Duodenal mucosa (tissue), 2 donors: ENCODE measurements around the gene ZGPAT.

Experiments used
- H3K27ac ChIP-seq: one replicate; pipeline ENCODE4 v1.7.0; 2013; ENCODE audit warnings: low read depth, low read length
- H3K27me3 ChIP-seq, 2 donors: one replicate each; pipeline ENCODE4 v1.7.0; 2013; ENCODE audit warnings: low read length in 2 of 2, control low read depth in 1 of 2; ENCODE audit not compliant: insufficient read depth in 2 of 2, control insufficient read depth in 1 of 2
- H3K36me3 ChIP-seq, 2 donors: one replicate each; pipeline ENCODE4 v1.7.0; 2013; ENCODE audit warnings: low read length in 2 of 2, control low read depth in 1 of 2; ENCODE audit not compliant: insufficient read depth in 2 of 2, control insufficient read depth in 1 of 2
- H3K4me1 ChIP-seq, 2 donors: one replicate each; pipeline ENCODE4 v1.7.0; 2013; ENCODE audit warnings: low read length in 2 of 2, control low read depth in 1 of 2; ENCODE audit not compliant: insufficient read depth in 2 of 2, control insufficient read depth in 1 of 2
- H3K4me3 ChIP-seq, 2 donors: one replicate each; pipeline ENCODE4 v1.7.0; 2013; ENCODE audit warnings: low read length in 2 of 2, low read depth in 1 of 2
- H3K9ac ChIP-seq, 2 donors: one replicate each; pipeline ENCODE4 v1.7.0; 2013; ENCODE audit warnings: low read length in 2 of 2, low read depth in 1 of 2
- H3K9me3 ChIP-seq, 2 donors: one replicate each; pipeline ENCODE4 v1.7.0; 2013; ENCODE audit warnings: low read length in 2 of 2, control low read depth in 1 of 2; ENCODE audit not compliant: control insufficient read depth in 1 of 2

ZGPAT gene

DNA sequence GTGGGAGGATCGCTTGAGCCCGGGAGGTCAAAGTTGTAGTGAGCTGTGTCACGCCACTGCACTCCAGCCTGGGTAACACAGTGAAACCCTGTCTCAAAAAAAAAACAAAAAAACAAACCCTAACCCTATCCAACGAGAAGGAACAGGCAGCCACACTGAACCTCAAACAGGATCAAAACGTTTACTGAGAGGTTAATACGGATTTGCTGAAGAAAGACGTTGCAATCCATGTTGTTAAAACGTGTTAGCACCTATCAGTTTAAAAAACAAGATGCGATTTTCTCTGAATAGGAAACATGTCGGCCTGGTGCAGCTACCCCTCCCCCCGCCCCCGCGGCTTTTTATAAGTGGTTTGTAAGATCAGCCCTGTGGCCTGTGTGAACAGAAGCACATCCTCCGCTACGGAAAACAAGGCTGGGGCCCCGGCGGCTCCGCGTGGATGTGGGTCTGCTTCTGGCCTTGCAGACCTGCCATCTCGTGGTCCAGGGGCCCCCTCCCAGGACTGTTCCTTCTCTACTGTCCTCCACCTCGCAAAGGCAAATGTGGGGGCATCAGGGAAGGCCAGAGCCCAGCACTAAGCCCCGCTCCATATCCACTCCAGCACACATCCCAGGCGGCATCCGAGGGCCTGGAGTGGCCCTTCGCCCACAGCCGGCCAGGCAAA lies 43.1 kb downstream of the ZGPAT start:
- Histone ChIP-seq H3K36me3 (no peaks in the 10 kb centered on the region), H3K4me3 (no peak overlapping the region), H3K9ac (no peak overlapping the region), H3K27me3 (no peaks in the 10 kb centered on the region), H3K4me1 (no peaks in the 10 kb centered on the region), H3K9me3 (no peaks in the 10 kb centered on the region), H3K27ac (no peak overlapping the region)

DNA sequence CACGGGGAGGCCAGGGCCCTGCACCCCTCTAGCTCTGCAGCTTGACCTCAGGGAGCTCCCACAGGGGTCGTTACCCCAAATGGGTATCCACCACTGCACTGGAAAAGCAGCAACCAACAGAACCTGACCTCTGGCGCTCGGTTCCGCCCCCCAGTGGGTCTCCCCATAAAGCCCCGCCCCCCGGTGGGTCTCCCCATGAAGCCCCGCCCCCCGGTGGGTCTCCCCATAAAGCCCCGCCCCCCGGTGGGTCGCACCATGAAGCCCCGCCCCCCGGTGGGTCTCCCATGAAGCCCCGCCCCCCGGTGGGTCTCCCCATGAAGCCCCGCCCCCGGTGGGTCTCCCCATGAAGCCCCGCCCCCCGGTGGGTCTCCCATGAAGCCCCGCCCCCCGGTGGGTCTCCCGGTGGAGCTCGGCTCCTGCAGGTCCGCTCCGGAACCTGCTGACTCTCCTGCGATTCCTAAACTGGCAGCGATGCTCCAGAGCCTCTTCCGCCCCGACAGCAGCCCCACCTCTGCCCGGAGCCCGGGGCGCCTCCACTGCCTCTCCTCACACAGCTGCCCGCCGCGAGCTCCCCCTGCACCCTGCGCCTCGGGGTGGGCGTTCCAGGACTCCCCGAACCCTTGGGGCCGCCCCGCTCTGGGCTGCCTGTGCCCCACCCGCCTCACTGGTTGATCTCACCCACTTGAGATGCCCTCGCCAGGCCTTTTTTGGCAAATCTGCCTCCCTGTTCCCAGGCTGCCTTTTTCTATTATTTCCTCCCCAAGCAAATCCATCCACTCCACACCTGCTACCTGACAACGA lies 43.8 kb downstream of the ZGPAT start:
- no peak overlapping the region for H3K27ac ChIP-seq
- H3K4me3 ChIP-seq, result no peak overlapping the region
- H3K27me3 ChIP-seq, result no peaks in the 10 kb centered on the region
- peaks cover 0 to under 1% of the 10 kb centered on the region in 2 donors for H3K36me3 ChIP-seq
- H3K9ac ChIP-seq, result no peak overlapping the region
- H3K4me1 ChIP-seq, result no peaks in the 10 kb centered on the region
- no peaks in the 10 kb centered on the region for H3K9me3 ChIP-seq

- H3K27ac ChIP-seq, result no peak overlapping the region
- H3K4me3 ChIP-seq, result no peak overlapping the region
- H3K27me3 ChIP-seq, result no peaks in the 10 kb centered on the region
- no peak overlapping the region for H3K9ac ChIP-seq
- H3K4me1 ChIP-seq, result no peaks in the 10 kb centered on the region
- no peaks in the 10 kb centered on the region for H3K9me3 ChIP-seq
- peaks cover 0 to 2% of the 10 kb centered on the region in 2 donors for H3K36me3 ChIP-seq
Observed at GRCh38 chr20:63752411-63753101, 44.7 kb downstream of the ZGPAT start.

- Histone ChIP-seq H3K36me3 (peaks cover 0 to 2% of the 10 kb centered on the region in 2 donors), H3K4me1 (no peaks in the 10 kb centered on the region), H3K9ac (no peak overlapping the region), H3K27ac (no peak overlapping the region), H3K9me3 (no peaks in the 10 kb centered on the region), H3K27me3 (no peaks in the 10 kb centered on the region), H3K4me3 (no peak overlapping the region)
Observed at GRCh38 chr20:63753381-63753780, 45.5 kb downstream of the ZGPAT start.

DNA sequence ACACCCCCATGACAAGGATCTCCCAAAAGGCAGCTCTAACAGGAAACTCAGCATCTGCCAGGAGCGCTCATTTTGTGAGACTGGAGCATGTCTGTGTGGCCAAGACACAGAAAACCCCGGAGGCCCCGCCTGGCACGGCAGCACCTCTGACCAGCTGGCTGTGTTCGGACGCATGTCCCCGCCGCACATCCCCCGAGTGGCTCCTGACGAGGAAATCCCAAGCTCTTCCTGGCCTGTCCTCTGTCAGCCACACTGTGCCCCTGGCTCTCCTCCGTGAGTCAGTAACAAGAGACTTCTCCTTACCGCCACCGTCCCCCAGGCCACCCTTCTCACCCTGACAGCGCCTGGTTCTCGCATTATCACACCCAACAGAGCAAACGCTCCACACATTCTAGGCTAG lies 46.2 kb downstream of the ZGPAT start:
- Histone ChIP-seq H3K27me3 (no peaks in the 10 kb centered on the region), H3K9me3 (no peaks in the 10 kb centered on the region), H3K9ac (no peak overlapping the region), H3K4me1 (no peaks in the 10 kb centered on the region), H3K4me3 (no peak overlapping the region), H3K27ac (no peak overlapping the region), H3K36me3 (peaks cover 0 to 2% of the 10 kb centered on the region in 2 donors)

GRCh38 chr20:63755933-63756647 lies 48.3 kb downstream of the ZGPAT start:
- H3K9ac ChIP-seq, result no peak overlapping the region
- H3K27ac ChIP-seq, result no peak overlapping the region
- no peaks in the 10 kb centered on the region for H3K9me3 ChIP-seq
- H3K36me3 ChIP-seq, result peaks cover 0 to 2% of the 10 kb centered on the region in 2 donors
- no peaks in the 10 kb centered on the region for H3K27me3 ChIP-seq
- H3K4me1 ChIP-seq, result no peaks in the 10 kb centered on the region
- no peak overlapping the region for H3K4me3 ChIP-seq

- Histone ChIP-seq H3K36me3 (peaks cover 0 to 2% of the 10 kb centered on the region in 2 donors), H3K9ac (no peak overlapping the region), H3K27me3 (no peaks in the 10 kb centered on the region), H3K27ac (no peak overlapping the region), H3K4me1 (no peaks in the 10 kb centered on the region), H3K4me3 (no peak overlapping the region), H3K9me3 (no peaks in the 10 kb centered on the region)
Observed at GRCh38 chr20:63756648-63756991, 48.8 kb downstream of the ZGPAT start.

- Histone ChIP-seq H3K36me3 (peaks cover 0 to 2% of the 10 kb centered on the region in 2 donors), H3K4me1 (no peaks in the 10 kb centered on the region), H3K9me3 (no peaks in the 10 kb centered on the region), H3K4me3 (no peak overlapping the region), H3K27me3 (peaks cover 0 to 2% of the 10 kb centered on the region in 2 donors), H3K9ac (no peak overlapping the region), H3K27ac (no peak overlapping the region)
Observed at GRCh38 chr20:63758152-63758551, 50.3 kb downstream of the ZGPAT start.

DNA sequence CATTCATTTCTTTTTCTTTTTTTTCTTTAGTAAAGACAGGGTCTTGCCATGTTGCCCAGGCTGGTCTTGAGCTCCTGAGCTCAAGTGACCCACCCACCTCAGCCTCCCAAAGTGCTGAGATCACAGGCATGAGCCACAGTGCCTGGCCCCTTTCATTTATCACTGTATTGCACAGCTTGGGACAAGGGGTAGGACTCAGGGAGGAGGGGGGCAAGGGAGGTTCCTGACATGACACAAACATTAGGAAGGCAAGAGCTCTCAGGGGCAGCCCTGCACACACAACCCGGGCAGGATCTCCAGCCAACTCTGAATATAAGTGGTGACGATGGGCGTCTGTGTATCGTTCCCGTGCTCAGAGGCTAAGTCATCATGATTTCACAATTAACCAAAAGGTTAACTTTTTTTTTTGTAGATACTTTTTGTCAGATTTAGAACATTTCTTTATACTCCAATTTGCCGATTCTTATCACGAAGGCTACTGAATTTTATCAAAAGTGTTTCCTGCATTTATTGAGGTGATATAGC lies 51.6 kb downstream of the ZGPAT start:
- H3K9me3 ChIP-seq, result no peaks in the 10 kb centered on the region
- peaks cover 0 to 6% of the 10 kb centered on the region in 2 donors for H3K27me3 ChIP-seq
- no peak overlapping the region for H3K4me3 ChIP-seq
- no peaks in the 10 kb centered on the region for H3K4me1 ChIP-seq
- H3K36me3 ChIP-seq, result peaks cover 0 to 2% of the 10 kb centered on the region in 2 donors
- no peak overlapping the region for H3K27ac ChIP-seq
- no peak overlapping the region for H3K9ac ChIP-seq
